Astrocyte (in vitro differentiated cells and primary cell): ENCODE measurements around the gene FAM81B.

Experiments used
- EZH2 ChIP-seq: IDR thresholded peaks from 2 replicates; pipeline ENCODE4 v1.6.1; 2012; ENCODE audit warnings: mild to moderate bottlenecking, low read length, inconsistent platforms; ENCODE audit not compliant: insufficient read depth
- TF ChIP-seq, protein P1 (sequence below): IDR thresholded peaks from 2 replicates; pipeline ENCODE4 v1.5.1; 2011; ENCODE audit warnings: low read depth, mild to moderate bottlenecking, inconsistent platforms, low read length, moderate library complexity; ENCODE audit not compliant: insufficient read depth

DNA sequence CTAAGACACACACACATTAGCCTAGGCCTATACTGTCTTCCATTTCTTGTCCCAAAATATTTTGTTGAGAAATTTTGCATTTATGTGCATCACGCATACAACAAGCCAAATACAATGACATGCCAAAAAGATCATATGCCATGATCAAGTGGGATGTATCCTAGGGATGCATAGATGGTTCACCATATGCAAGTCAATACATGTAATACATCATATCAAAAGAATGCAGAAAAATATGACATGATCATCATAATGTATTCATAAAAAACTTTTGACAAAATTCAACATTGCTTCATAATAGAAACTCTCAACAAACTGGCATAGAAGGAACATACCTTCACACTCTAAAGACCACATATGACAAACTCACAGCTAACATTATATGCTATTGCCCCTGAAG, 5.8 kb upstream of the FAM81B start:
- no peak for TF ChIP-seq EZH2
- TF ChIP-seq, protein P1, sequence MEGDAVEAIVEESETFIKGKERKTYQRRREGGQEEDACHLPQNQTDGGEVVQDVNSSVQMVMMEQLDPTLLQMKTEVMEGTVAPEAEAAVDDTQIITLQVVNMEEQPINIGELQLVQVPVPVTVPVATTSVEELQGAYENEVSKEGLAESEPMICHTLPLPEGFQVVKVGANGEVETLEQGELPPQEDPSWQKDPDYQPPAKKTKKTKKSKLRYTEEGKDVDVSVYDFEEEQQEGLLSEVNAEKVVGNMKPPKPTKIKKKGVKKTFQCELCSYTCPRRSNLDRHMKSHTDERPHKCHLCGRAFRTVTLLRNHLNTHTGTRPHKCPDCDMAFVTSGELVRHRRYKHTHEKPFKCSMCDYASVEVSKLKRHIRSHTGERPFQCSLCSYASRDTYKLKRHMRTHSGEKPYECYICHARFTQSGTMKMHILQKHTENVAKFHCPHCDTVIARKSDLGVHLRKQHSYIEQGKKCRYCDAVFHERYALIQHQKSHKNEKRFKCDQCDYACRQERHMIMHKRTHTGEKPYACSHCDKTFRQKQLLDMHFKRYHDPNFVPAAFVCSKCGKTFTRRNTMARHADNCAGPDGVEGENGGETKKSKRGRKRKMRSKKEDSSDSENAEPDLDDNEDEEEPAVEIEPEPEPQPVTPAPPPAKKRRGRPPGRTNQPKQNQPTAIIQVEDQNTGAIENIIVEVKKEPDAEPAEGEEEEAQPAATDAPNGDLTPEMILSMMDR = no peak
